ENCODE data around the gene SUZ12. TPM values are rescaled to one million over a fixed set of nuclear protein-coding genes. Genes with fewer than 3 reads are reported as not detected.
"Not testable (repeated sequence)": the region's sequence is repeated elsewhere in the genome, so short reads cannot be mapped to it uniquely, and the experiment has no call there.

Gene SUZ12
- total RNA-seq (10 to 100 TPM in 8 of 9 donors, 1 to 10 TPM in 1; 8.8 to 18.9 (median 13.4) TPM), polyA plus RNA-seq (10 to 100 TPM in 1 of 2 donors, 1 to 10 TPM in 1; 5.7 to 10.3 TPM)
- long read RNA-seq, donor 1, full-length matches to known transcripts: 25 of 33 reads
- long read RNA-seq, donor 1, partial matches to known transcripts: 4 of 33 reads
- long read RNA-seq, donor 1, other reads (novel, unspliced or antisense): 4 of 33 reads
- long read RNA-seq, donor 2, full-length matches to known transcripts: 2 of 5 reads
- long read RNA-seq, donor 2, partial matches to known transcripts: 1 of 5 reads
- long read RNA-seq, donor 2, other reads (novel, unspliced or antisense): 2 of 5 reads
- long read RNA-seq, donor 3, full-length matches to known transcripts: 22 of 32 reads
- long read RNA-seq, donor 3, partial matches to known transcripts: 9 of 32 reads
- long read RNA-seq, donor 3, other reads (novel, unspliced or antisense): 1 of 32 reads

DNA sequence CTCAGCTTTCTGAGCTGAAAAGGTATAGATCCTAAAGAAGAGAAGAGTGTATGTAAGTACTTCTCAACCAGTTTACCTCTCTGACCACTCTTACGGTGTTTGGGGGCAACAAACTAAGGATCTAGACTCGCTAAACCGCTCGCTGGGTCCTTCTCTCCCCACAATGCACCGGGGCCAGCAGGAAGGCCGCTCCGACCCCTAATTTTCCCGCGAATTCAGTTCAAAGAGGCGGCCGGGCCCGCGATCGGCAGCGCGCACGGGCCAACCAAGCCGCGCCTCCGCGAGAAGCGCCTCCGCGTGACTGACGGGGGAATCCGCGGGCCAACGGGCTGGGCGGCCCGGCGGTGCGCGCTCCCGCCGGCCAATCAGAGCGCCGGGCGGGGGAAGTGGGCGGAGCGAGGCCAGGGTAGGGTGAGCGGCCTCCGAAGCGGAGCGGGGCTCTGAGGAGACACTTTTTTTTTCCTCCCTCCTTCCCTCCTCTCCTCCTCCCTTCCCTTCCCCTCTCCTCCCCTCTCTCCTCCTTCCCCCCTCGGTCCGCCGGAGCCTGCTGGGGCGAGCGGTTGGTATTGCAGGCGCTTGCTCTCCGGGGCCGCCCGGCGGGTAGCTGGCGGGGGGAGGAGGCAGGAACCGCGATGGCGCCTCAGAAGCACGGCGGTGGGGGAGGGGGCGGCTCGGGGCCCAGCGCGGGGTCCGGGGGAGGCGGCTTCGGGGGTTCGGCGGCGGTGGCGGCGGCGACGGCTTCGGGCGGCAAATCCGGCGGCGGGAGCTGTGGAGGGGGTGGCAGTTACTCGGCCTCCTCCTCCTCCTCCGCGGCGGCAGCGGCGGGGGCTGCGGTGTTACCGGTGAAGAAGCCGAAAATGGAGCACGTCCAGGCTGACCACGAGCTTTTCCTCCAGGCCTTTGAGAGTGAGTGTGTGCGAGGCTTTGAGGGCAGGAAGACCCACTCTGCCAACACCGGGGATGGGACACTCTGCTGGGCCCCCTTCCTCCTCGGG is at the start of gene SUZ12:
Gene SUZ12 (plus strand): TSS at position 393 of the 995 bp plus-strand sequence. CDS start 240 bp downstream, at position 633.
- not testable (repeated sequence) for H3K27me3 ChIP-seq, H3K9me3 ChIP-seq
- DNase-seq (peak; percentile 85 to 91 (median 88)), ATAC-seq (peak; percentile 99 to 100 (median 100))
- intact Hi-C loops (cut with DNase I): loop anchor here in 1 of 10 donors (5.0 kb wide), 1 partner anchor 35 kb away; the partner anchor contains the start of gene UTP6
- Histone ChIP-seq H3K4me1 (peaks cover 0 to 17% (median 10%) of the 10 kb centered on the region in 12 donors), H3K36me3 (peaks cover 0 to 20% (median 8%) of the 10 kb centered on the region in 9 donors), H3K27ac (peak within 1 kb of the TSS; percentile 14 to 95 (median 89)), H3K4me3 (peak within 1 kb of the TSS; percentile 68 to 92 (median 80))
- WGBS, 4 donors: 0 to 1% (median 0%) methylated on average over 70 to 92 of the region's 93 CpGs
- TF ChIP-seq POLR2A (IDR thresholded peaks at IDR 0.05): peak in 1 of 2 donors; percentile 54

DNA sequence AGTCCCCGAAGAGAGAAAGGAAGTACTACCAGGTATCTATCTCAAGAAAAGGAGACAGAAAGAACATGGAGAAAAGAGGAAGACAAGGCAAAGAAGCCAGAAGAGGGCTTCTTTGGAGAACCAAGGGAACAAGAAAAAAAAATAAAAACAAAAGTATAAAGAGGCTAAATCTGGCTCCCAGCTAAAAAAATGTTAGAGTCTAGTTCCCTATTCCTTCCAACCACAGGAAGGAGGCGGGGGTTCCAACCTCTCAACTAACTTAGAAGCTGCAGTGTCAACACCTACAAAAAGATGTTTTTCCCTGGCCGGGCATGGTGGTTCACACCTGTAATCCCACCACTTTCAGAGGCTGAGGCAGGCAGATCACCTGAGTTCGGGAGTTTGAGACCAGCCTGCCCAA is 48.7 kb upstream of the SUZ12 start:
- Histone ChIP-seq H3K36me3 (peaks cover 0 to 100% (median 98%) of the 10 kb centered on the region in 9 donors), H3K27ac (peak overlapping the region in 1 of 12 donors; percentile 69), H3K9me3 (no peaks in the 10 kb centered on the region), H3K4me3 (peak overlapping the region in 1 of 12 donors; percentile 5), H3K27me3 (no peaks in the 10 kb centered on the region), H3K4me1 (peaks cover 0 to 18% (median 0%) of the 10 kb centered on the region in 12 donors)
- DNase-seq (peak in 2 of 5 donors; percentile 23 to 42), ATAC-seq (peak in 1 of 4 donors; percentile 49)
- intact Hi-C loops (cut with DNase I): no loop called here
- no peak for TF ChIP-seq POLR2A (IDR thresholded peaks at IDR 0.05)
- TF ChIP-seq, protein P1, sequence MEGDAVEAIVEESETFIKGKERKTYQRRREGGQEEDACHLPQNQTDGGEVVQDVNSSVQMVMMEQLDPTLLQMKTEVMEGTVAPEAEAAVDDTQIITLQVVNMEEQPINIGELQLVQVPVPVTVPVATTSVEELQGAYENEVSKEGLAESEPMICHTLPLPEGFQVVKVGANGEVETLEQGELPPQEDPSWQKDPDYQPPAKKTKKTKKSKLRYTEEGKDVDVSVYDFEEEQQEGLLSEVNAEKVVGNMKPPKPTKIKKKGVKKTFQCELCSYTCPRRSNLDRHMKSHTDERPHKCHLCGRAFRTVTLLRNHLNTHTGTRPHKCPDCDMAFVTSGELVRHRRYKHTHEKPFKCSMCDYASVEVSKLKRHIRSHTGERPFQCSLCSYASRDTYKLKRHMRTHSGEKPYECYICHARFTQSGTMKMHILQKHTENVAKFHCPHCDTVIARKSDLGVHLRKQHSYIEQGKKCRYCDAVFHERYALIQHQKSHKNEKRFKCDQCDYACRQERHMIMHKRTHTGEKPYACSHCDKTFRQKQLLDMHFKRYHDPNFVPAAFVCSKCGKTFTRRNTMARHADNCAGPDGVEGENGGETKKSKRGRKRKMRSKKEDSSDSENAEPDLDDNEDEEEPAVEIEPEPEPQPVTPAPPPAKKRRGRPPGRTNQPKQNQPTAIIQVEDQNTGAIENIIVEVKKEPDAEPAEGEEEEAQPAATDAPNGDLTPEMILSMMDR (IDR thresholded peaks at IDR 0.05): no peak
- 86 to 94% (median 90%) methylated on average over 4 of the region's 4 CpGs for WGBS, 4 donors

DNA sequence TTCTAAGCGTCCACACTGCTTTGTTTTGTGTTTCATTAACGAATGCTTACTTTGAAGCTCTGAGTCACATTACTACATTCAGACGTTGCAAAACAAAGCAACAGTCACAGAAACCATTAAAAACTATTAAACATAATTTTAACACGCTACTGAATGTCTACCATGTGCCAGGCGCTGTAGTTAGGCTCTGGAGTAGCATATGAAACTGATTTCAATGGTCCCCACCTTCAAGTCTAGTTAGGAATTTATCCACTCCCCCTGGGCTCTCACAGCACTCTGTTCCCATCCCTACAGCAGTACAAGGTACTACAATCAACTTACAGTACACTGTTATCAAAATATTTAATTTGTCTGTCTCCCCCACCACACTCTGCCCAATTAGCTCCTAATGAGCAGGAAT is 35.9 kb upstream of the SUZ12 start:
- WGBS, 4 donors: 13 to 19% (median 15%) methylated on average over 5 of the region's 5 CpGs
- DNase-seq: no peak

More for the DNA sequence above, 35.9 kb upstream of the SUZ12 start:
- H3K4me3 ChIP-seq: peak overlapping the region; percentile 37 to 95 (median 75)
- H3K36me3 ChIP-seq: peaks cover 0 to 38% (median 35%) of the 10 kb centered on the region in 9 donors
- H3K27ac ChIP-seq: peak overlapping the region in 9 of 12 donors; percentile 37 to 76 (median 65)
- no peaks in the 10 kb centered on the region for H3K27me3 ChIP-seq
- no peaks in the 10 kb centered on the region for H3K9me3 ChIP-seq
- intact Hi-C loops (cut with DNase I): loop anchor here in 1 of 10 donors (5.0 kb wide), 4 partner anchors 36 to 464 kb away; partner anchors contain the start of genes COPRS and SUZ12
- ATAC-seq: no peak
- H3K4me1 ChIP-seq: peaks cover 0 to 18% (median 9%) of the 10 kb centered on the region in 12 donors
- TF ChIP-seq POLR2A (IDR thresholded peaks at IDR 0.05): no peak
- TF ChIP-seq, protein P1 (IDR thresholded peaks at IDR 0.05): no peak
